Karpas-422 (cell line): Measurements from ENCODE around the gene SIM1. TPM values are rescaled to one million over a fixed set of nuclear protein-coding genes. Genes with fewer than 3 reads are reported as not detected.

Source experiments
- DNase-seq: peaks from one replicate; pipeline ENCODE4 v3.0.0-alpha.2; 2015
- H2AFZ ChIP-seq: fragments of 200-600 bp; sonication (generic); 2 replicates; pipeline ENCODE4 v1.6.1; 2014; ENCODE audit warnings: antibody characterized with exemption, low read length, mixed read lengths
- H3K27ac ChIP-seq: fragments of 200-600 bp; sonication (generic); 2 replicates; pipeline ENCODE4 v1.5.1; 2014; ENCODE audit warnings: mild to moderate bottlenecking, low read length, moderate library complexity
- H3K27me3 ChIP-seq: fragments of 200-600 bp; sonication (generic); 2 replicates; pipeline ENCODE4 v1.6.1; 2014; ENCODE audit warnings: low read length, mixed read lengths
- H3K36me3 ChIP-seq: fragments of 200-600 bp; sonication (generic); 2 replicates; pipeline ENCODE4 v1.6.1; 2014; ENCODE audit warnings: low read length, mixed read lengths; ENCODE audit not compliant: insufficient read depth
- H3K4me1 ChIP-seq: fragments of 200-600 bp; sonication (generic); 2 replicates; pipeline ENCODE4 v1.6.1; 2014; ENCODE audit warnings: mild to moderate bottlenecking, low read length, mixed read lengths
- H3K4me2 ChIP-seq: fragments of 200-600 bp; sonication (generic); 2 replicates; pipeline ENCODE4 v1.6.1; 2014; ENCODE audit warnings: low read length, low read depth, mild to moderate bottlenecking; ENCODE audit not compliant: poor library complexity, severe bottlenecking
- H3K4me3 ChIP-seq: fragments of 200-600 bp; sonication (generic); 2 replicates; pipeline ENCODE4 v1.5.1; 2014; ENCODE audit warnings: mild to moderate bottlenecking, antibody characterized with exemption, low read length, mixed read lengths
- H3K79me2 ChIP-seq: fragments of 200-600 bp; sonication (generic); 2 replicates; pipeline ENCODE4 v1.6.1; 2014; ENCODE audit warnings: mild to moderate bottlenecking, low read length, mixed read lengths
- H3K9ac ChIP-seq: fragments of 200-600 bp; sonication (generic); 2 replicates; pipeline ENCODE4 v1.6.0; 2014; ENCODE audit warnings: low read length
- H3K9me2 ChIP-seq: fragments of 200-600 bp; sonication (generic), shearing (Covaris generic); replicated peaks from 2 replicates; pipeline ENCODE4 v1.6.0; 2014; ENCODE audit warnings: mild to moderate bottlenecking, low read length, moderate library complexity; ENCODE audit not compliant: insufficient read depth
- H3K9me3 ChIP-seq: fragments of 300-700, 200-600 bp; sonication (generic); 2 replicates; pipeline ENCODE4 v1.6.1; 2014; ENCODE audit warnings: low read length, mixed read lengths
- H4K20me1 ChIP-seq: fragments of 200-600 bp; sonication (generic); 2 replicates; pipeline ENCODE4 v1.6.1; 2014; ENCODE audit warnings: mild to moderate bottlenecking, antibody characterized with exemption, low read length, low read depth; ENCODE audit not compliant: insufficient read depth
- total RNA-seq: library from RNA; depleted of rRNA; stranded (reverse); fragments of >200 nt; shearing (Covaris generic); gene quantifications from 2 replicates; pipeline ENCODE4 v1.2.3, GENCODE V29; 2014; ENCODE audit warnings: low replicate concordance

The SIM1 gene
- total RNA-seq, 1 experiment from 2014 or later, result not detected

DNA sequence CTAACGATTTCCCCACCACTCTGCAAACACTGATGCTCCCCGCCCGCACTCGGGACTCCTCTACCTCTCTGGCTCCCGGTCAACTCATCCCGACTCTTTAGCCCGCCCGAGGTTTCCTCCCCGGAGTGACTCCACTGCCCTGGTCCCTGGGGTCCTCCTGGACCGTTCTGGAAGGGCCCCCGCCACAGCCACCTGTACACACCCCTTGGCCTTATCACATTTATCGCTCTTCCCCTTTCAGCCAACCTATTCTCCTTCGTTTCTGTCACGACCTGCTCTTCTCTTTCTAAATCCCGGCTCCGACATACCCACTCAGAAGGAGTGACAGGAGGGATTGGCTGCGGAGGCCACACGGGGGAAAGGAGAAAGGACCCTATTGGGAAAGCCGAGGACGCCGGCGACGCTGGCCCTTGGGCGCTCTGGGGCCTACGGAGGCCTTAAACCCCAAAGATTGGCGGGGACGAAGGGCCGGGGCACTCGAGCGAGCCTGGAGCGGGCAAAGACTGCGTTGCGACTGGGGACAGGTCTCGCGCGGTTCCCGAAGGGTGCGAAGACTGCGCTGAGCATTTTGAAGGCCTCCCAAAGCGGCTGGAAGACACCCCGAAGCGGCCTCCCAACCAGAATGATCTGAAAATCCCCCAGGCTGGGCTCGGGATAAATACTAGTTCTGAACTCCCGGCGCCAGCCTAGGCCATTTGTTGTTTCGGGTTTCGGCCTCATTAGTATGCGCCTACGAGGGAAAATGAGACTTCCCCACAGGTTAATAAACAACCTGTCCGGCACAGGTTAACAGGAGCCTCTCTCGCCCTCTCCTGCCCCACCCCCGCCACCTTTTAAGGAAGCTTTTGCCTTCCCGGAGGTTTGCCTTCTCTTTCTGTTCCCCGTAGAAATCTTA is 9.2 kb downstream of the SIM1 start:
- no peak overlapping the region for H3K4me3 ChIP-seq
- H3K79me2 ChIP-seq, result no peaks in the 10 kb centered on the region
- H3K9ac ChIP-seq, result no peak overlapping the region
- no peaks in the 10 kb centered on the region for H3K36me3 ChIP-seq
- no peaks in the 10 kb centered on the region for H3K9me3 ChIP-seq
- H3K27ac ChIP-seq, result no peak overlapping the region
- no peaks in the 10 kb centered on the region for H4K20me1 ChIP-seq
- H3K9me2 ChIP-seq, result no peaks in the 10 kb centered on the region
- no peaks in the 10 kb centered on the region for H3K27me3 ChIP-seq
- H3K4me1 ChIP-seq, result no peaks in the 10 kb centered on the region
- no peak overlapping the region for H2AFZ ChIP-seq
- no peak overlapping the region for H3K4me2 ChIP-seq
- no peak for DNase-seq

DNA sequence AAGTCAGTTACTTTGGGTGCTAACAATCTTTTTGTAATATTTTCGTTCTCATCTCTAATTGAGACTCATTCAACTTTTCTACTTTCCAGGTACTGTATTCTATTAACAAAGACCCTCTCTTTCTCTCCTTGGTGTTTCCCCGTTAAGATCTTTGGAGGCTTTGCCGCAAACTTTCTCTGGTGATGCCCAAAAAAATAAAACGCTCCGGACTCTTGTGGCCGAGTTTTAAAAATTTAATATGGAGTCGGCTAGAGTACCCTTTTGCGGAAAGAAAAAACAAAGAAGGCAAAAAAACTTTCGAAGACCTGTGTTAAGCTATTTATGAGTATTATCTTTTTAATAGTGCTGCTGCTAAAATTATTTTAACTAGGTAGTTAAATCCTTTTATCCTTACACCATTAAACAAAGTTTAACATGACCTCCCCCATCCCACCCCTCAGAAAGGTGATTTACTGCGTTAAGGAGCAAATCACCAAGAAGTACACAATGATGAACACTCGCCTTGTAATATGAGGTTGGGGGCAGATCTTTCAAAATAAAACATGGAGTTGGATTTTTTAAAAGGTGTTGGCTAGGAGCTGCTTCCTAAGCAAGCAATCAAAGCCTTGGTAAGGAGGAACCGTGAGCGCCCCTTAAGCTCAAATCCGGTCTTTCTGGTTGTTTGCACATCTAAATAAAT is 10.0 kb downstream of the SIM1 start:
- no peaks in the 10 kb centered on the region for H3K36me3 ChIP-seq
- no peak overlapping the region for H3K9ac ChIP-seq
- no peaks in the 10 kb centered on the region for H3K9me3 ChIP-seq
- DNase-seq, result no peak
- H2AFZ ChIP-seq, result no peak overlapping the region
- no peaks in the 10 kb centered on the region for H3K27me3 ChIP-seq
- H3K4me2 ChIP-seq, result no peak overlapping the region
- H3K27ac ChIP-seq, result no peak overlapping the region
- H3K9me2 ChIP-seq, result no peaks in the 10 kb centered on the region
- H3K79me2 ChIP-seq, result no peaks in the 10 kb centered on the region
- no peaks in the 10 kb centered on the region for H3K4me1 ChIP-seq
- no peak overlapping the region for H3K4me3 ChIP-seq
- H4K20me1 ChIP-seq, result no peaks in the 10 kb centered on the region

DNA sequence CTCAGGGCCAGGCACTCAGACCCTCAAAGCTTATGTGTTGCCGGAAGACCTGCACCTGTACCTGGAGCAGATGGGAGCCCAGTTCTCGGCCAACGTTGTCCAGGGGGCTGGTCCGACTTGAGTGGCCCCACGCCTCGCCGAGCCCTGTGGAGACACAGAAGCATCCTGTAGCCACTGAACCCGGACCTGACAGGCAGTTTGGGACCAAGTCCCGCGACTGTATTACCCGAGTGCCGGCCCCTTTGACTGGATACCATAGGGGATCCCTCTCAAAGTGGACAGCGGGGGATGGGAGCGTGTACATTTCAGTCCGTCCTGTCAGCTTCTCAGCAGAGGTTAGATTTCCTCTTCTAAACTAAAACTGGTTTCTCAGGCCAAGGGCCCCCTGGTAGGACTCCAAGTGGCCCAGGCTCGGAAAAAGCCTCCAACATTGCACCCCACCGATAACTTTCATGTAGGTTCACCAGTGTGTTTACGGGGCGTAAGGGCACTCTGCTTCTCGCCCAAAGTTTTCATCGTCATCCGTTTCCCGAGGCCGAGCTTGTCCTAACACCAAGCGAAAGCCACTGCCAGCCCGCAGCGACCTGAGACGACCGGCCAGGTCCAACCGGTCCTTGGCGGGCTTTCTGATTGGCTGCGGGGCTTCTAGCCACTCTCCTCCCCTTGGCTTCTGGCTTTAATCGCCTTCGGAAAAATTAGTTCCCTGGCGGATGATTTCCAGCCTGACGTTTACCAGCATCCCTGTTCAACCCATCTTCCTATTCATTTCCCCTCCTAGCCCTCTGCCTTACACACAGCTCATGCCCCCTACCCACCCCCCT is 10.8 kb downstream of the SIM1 start:
- H3K4me3 ChIP-seq, result no peak overlapping the region
- no peak overlapping the region for H3K4me2 ChIP-seq
- H3K9me2 ChIP-seq, result no peaks in the 10 kb centered on the region
- H3K79me2 ChIP-seq, result no peaks in the 10 kb centered on the region
- H3K9me3 ChIP-seq, result no peaks in the 10 kb centered on the region
- no peak overlapping the region for H3K9ac ChIP-seq
- H4K20me1 ChIP-seq, result no peaks in the 10 kb centered on the region
- no peak for DNase-seq
- H2AFZ ChIP-seq, result no peak overlapping the region
- no peaks in the 10 kb centered on the region for H3K27me3 ChIP-seq
- no peaks in the 10 kb centered on the region for H3K36me3 ChIP-seq
- no peaks in the 10 kb centered on the region for H3K4me1 ChIP-seq
- H3K27ac ChIP-seq, result no peak overlapping the region

DNA sequence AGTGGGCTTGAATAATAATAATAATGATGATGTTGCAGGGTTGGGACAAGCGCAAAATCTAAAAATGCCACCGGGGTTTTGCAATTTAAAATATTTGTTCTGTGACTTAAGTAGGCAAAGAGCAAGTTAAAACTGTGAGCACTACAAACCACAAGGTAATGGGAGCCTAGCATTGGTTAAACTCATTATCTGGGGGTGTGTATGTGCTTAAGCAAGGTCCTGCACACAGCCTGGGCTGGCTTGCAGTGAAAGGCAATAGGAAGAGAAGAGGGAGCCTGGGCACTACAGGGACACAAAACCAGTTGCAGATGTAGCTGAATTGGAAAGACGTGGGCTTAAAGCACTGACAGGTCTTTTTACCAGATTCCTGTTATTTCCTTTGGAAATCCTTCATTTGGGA is 11.7 kb downstream of the SIM1 start:
- H4K20me1 ChIP-seq, result no peaks in the 10 kb centered on the region
- H3K4me3 ChIP-seq, result no peak overlapping the region
- H3K27ac ChIP-seq, result no peak overlapping the region
- H3K27me3 ChIP-seq, result no peaks in the 10 kb centered on the region
- no peaks in the 10 kb centered on the region for H3K9me3 ChIP-seq
- H3K4me2 ChIP-seq, result no peak overlapping the region
- no peak for DNase-seq
- no peaks in the 10 kb centered on the region for H3K79me2 ChIP-seq
- no peaks in the 10 kb centered on the region for H3K4me1 ChIP-seq
- H3K9ac ChIP-seq, result no peak overlapping the region
- H2AFZ ChIP-seq, result no peak overlapping the region
- H3K36me3 ChIP-seq, result no peaks in the 10 kb centered on the region
- H3K9me2 ChIP-seq, result no peaks in the 10 kb centered on the region

DNA sequence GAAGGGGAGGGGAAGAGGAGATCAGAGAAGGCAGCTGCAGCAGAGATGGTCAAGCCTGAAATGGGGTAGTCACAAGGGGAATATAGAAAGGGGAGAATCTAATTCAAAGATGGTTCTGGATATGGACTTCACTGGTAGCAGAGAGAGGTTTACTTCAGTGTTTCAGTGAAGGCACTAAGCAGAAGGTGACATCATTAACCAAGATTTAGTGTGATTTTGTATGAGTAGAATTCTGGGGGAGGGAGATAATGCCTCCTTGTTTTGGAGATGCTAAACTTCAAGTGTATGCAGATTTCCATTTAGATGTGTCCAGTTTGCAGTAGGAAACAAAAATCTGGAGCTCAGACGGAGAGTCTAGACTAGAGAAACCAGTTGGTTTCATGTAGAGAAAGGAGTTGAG is 13.1 kb downstream of the SIM1 start:
- DNase-seq, result no peak
- Histone ChIP-seq H4K20me1 (no peaks in the 10 kb centered on the region), H3K27ac (no peak overlapping the region), H3K9me3 (no peaks in the 10 kb centered on the region), H3K27me3 (no peaks in the 10 kb centered on the region), H3K4me2 (no peak overlapping the region), H3K36me3 (no peaks in the 10 kb centered on the region), H3K4me3 (no peak overlapping the region), H3K4me1 (no peaks in the 10 kb centered on the region), H2AFZ (no peak overlapping the region), H3K9me2 (no peaks in the 10 kb centered on the region), H3K9ac (no peak overlapping the region), H3K79me2 (no peaks in the 10 kb centered on the region)

DNA sequence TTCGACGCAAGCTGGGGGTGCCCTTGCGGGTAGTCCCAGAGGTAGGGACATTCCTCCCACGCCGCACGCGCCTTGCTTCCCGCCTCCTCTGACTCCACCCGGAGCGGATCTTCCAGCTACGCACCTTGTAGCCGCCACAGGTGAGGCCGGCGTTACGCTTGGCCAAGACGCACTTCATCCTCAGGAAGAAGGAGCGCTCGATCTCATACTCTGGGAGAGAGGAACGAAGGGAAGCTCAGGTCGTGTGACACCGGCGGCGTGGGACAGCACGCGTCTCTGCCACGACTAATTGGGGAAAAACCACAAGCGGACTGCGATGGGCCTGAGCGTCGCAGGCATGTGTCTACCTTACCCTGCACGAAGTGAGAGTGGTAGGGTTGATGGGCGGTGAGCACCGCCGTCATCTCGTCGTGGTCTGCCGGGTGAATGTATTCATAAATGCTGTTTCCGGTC is 15.5 kb downstream of the SIM1 start:
- Histone ChIP-seq H3K27me3 (no peaks in the 10 kb centered on the region), H3K36me3 (no peaks in the 10 kb centered on the region), H2AFZ (no peak overlapping the region), H3K9ac (no peak overlapping the region), H4K20me1 (no peaks in the 10 kb centered on the region), H3K9me3 (no peaks in the 10 kb centered on the region), H3K4me1 (no peaks in the 10 kb centered on the region), H3K9me2 (no peaks in the 10 kb centered on the region), H3K79me2 (no peaks in the 10 kb centered on the region), H3K4me3 (no peak overlapping the region), H3K27ac (no peak overlapping the region), H3K4me2 (no peak overlapping the region)
- no peak for DNase-seq

DNA sequence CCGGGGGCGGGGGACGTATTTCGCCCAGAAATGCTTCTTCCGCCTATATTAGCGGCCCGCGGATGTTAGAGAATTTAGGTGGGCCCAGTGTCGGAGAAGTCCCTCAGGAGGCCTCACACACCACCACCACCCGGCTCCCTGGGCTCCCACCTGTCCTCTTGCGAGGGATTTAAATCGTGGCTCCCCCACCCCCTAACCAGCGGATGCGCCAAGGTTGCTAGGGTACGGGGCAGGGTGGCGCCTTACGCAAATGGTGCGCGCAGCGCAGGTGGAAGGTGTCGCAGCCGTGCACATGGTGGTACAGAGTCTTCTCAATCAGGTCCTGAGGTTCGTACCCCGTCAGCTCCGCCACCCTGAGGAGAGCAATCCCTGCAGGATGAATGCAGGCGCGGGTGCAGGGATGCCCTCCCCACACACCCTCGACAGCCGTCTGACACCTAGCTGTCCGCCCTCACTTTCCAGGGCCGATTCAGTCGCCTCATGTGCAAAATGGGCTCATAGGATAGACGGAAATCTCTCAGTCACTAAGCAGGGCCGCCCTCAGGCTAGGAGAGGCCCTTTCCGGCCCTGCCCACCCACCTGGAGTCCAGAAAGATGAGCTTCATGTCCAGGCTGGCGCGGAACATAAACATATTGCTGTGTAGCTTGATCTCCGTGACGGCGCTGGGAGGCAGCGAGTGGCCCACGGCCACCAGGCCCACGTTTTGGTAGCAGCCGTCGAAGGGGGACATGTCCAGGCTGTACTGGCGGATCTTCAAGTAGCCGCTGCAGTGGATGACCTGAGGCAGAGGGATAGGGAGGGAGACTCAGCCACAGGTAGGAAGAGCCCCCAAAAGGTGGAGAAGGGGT is 16.6 kb downstream of the SIM1 start:
- no peaks in the 10 kb centered on the region for H3K36me3 ChIP-seq
- H3K4me2 ChIP-seq, result no peak overlapping the region
- H3K9me3 ChIP-seq, result no peaks in the 10 kb centered on the region
- H4K20me1 ChIP-seq, result no peaks in the 10 kb centered on the region
- no peaks in the 10 kb centered on the region for H3K27me3 ChIP-seq
- H3K79me2 ChIP-seq, result no peaks in the 10 kb centered on the region
- no peak overlapping the region for H3K4me3 ChIP-seq
- no peaks in the 10 kb centered on the region for H3K9me2 ChIP-seq
- no peak overlapping the region for H3K27ac ChIP-seq
- H3K9ac ChIP-seq, result no peak overlapping the region
- no peak overlapping the region for H2AFZ ChIP-seq
- DNase-seq, result no peak
- no peaks in the 10 kb centered on the region for H3K4me1 ChIP-seq
